DND-41 (cell line): ENCODE results near the gene RAVER2.
"Not testable (repeated sequence)": the region's sequence is repeated elsewhere in the genome, so short reads cannot be mapped to it uniquely, and the experiment has no call there.

Source experiments
- ATAC-seq: fragments of 200-7000 bp; cut with Tn5 transposase; 3 replicates; pipeline ENCODE4 v1.9.1; 2021; ENCODE audit warnings: low read depth; ENCODE audit not compliant: insufficient read depth
- DNase-seq: peaks from one replicate; pipeline ENCODE4 v3.0.0-alpha.2; 2020
- H2AFZ ChIP-seq: 2 replicates; pipeline ENCODE4 v1.6.0; 2012; ENCODE audit warnings: low read depth, low read length
- H3K27ac ChIP-seq: 2 replicates; pipeline ENCODE4 v1.5.1; 2012; ENCODE audit warnings: low read length, inconsistent platforms
- H3K27me3 ChIP-seq: fragments of 200-600 bp; sonication (generic); 2 replicates; pipeline ENCODE4 v1.6.0; 2012; ENCODE audit warnings: low read length, mild to moderate bottlenecking, inconsistent platforms; ENCODE audit not compliant: insufficient read depth, poor library complexity
- H3K36me3 ChIP-seq: 2 replicates; pipeline ENCODE4 v1.5.1; 2012; ENCODE audit warnings: low read length, inconsistent platforms; ENCODE audit not compliant: insufficient read depth
- H3K4me1 ChIP-seq: 2 replicates; pipeline ENCODE4 v1.5.1; 2012; ENCODE audit warnings: mild to moderate bottlenecking, low read length; ENCODE audit not compliant: insufficient read depth
- H3K4me2 ChIP-seq: 2 replicates; pipeline ENCODE4 v1.6.0; 2012; ENCODE audit warnings: mild to moderate bottlenecking, moderate library complexity, low read length, inconsistent platforms; ENCODE audit not compliant: insufficient read depth
- H3K4me3 ChIP-seq, 2 experiments: fragments of 200-600 bp in 1 of 2; shearing (Covaris generic) in 1 of 2; 2 replicates each; pipeline ENCODE4 v1.5.1; 2012 to 2016; ENCODE audit warnings: inconsistent platforms in 2 of 2, low read length in 2 of 2, mild to moderate bottlenecking in 2 of 2, low read depth in 1 of 2, moderate library complexity in 1 of 2
- H3K79me2 ChIP-seq: 2 replicates; pipeline ENCODE4 v1.6.0; 2012; ENCODE audit warnings: low read length, inconsistent platforms; ENCODE audit not compliant: insufficient read depth
- H3K9ac ChIP-seq: 2 replicates; pipeline ENCODE4 v1.6.0; 2012; ENCODE audit warnings: low read depth, mild to moderate bottlenecking, inconsistent platforms, low read length, moderate library complexity
- H3K9me3 ChIP-seq: 2 replicates; pipeline ENCODE4 v1.5.1; 2012; ENCODE audit warnings: low read length, moderate library complexity, mild to moderate bottlenecking, inconsistent platforms; ENCODE audit not compliant: insufficient read depth, severe bottlenecking
- H4K20me1 ChIP-seq: 2 replicates; pipeline ENCODE4 v1.6.0; 2012; ENCODE audit warnings: low read length; ENCODE audit not compliant: insufficient read depth
- EZH2 ChIP-seq: IDR thresholded peaks from 3 replicates; pipeline ENCODE4 v1.6.1; 2012; ENCODE audit warnings: borderline replicate concordance, low read depth, mild to moderate bottlenecking, moderate library complexity, low read length, inconsistent platforms; ENCODE audit not compliant: severe bottlenecking
- TF ChIP-seq, protein P1 (sequence below): IDR thresholded peaks from 2 replicates; pipeline ENCODE4 v1.5.1; 2012; ENCODE audit warnings: borderline replicate concordance, low read length, moderate library complexity, mild to moderate bottlenecking; ENCODE audit not compliant: poor library complexity, severe bottlenecking; ENCODE audit errors: extremely low read depth

Gene RAVER2

GRCh38 chr1:64733581-64734286, 11.1 kb upstream of the RAVER2 start:
- Histone ChIP-seq H3K79me2 (no peaks in the 10 kb centered on the region), H3K36me3 (no peaks in the 10 kb centered on the region), H2AFZ (no peak overlapping the region), H3K9ac (no peak overlapping the region), H3K4me2 (no peak overlapping the region), H4K20me1 (no peaks in the 10 kb centered on the region), H3K4me1 (no peaks in the 10 kb centered on the region), H3K27me3 (no peaks in the 10 kb centered on the region), H3K4me3 (no peak overlapping the region), H3K9me3 (no peaks in the 10 kb centered on the region), H3K27ac (no peak overlapping the region)
- no peak for DNase-seq
- ATAC-seq: no peak
- TF ChIP-seq EZH2: no peak
- TF ChIP-seq, protein P1, sequence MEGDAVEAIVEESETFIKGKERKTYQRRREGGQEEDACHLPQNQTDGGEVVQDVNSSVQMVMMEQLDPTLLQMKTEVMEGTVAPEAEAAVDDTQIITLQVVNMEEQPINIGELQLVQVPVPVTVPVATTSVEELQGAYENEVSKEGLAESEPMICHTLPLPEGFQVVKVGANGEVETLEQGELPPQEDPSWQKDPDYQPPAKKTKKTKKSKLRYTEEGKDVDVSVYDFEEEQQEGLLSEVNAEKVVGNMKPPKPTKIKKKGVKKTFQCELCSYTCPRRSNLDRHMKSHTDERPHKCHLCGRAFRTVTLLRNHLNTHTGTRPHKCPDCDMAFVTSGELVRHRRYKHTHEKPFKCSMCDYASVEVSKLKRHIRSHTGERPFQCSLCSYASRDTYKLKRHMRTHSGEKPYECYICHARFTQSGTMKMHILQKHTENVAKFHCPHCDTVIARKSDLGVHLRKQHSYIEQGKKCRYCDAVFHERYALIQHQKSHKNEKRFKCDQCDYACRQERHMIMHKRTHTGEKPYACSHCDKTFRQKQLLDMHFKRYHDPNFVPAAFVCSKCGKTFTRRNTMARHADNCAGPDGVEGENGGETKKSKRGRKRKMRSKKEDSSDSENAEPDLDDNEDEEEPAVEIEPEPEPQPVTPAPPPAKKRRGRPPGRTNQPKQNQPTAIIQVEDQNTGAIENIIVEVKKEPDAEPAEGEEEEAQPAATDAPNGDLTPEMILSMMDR: no peak

GRCh38 chr1:64734287-64734652, 10.6 kb upstream of the RAVER2 start:
- Histone ChIP-seq H3K9me3 (no peaks in the 10 kb centered on the region), H3K79me2 (no peaks in the 10 kb centered on the region), H4K20me1 (no peaks in the 10 kb centered on the region), H3K9ac (no peak overlapping the region), H3K4me2 (no peak overlapping the region), H3K27ac (no peak overlapping the region), H3K4me3 (no peak overlapping the region), H3K4me1 (no peaks in the 10 kb centered on the region), H3K36me3 (no peaks in the 10 kb centered on the region), H3K27me3 (no peaks in the 10 kb centered on the region), H2AFZ (no peak overlapping the region)
- no peak for DNase-seq
- no peak for ATAC-seq
- TF ChIP-seq EZH2: no peak
- TF ChIP-seq, protein P1: no peak

DNA sequence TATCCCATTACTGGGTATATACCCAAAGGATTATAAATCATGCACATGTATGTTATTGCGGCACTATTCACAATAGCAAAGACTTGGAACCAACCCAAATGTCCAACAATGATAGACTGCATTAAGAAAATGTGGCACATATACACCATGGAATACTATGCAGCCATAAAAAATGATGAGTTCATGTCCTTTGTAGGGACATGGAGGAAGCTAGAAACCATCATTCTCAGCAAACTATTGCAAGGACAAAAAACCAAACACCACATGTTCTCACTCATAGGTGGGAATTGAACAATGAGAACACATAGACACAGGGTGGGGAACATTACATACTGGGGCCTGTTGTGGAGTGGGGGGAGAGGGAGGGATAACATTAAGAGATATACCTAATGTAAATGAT, 4.2 kb upstream of the RAVER2 start:
- not testable (repeated sequence) for H3K4me2 ChIP-seq, H3K9me3 ChIP-seq, H2AFZ ChIP-seq, H3K4me3 ChIP-seq, ATAC-seq, H4K20me1 ChIP-seq, H3K79me2 ChIP-seq, H3K9ac ChIP-seq, DNase-seq, H3K27me3 ChIP-seq, H3K36me3 ChIP-seq, H3K27ac ChIP-seq
- H3K4me1 ChIP-seq: peaks cover 12% of the 10 kb centered on the region

DNA sequence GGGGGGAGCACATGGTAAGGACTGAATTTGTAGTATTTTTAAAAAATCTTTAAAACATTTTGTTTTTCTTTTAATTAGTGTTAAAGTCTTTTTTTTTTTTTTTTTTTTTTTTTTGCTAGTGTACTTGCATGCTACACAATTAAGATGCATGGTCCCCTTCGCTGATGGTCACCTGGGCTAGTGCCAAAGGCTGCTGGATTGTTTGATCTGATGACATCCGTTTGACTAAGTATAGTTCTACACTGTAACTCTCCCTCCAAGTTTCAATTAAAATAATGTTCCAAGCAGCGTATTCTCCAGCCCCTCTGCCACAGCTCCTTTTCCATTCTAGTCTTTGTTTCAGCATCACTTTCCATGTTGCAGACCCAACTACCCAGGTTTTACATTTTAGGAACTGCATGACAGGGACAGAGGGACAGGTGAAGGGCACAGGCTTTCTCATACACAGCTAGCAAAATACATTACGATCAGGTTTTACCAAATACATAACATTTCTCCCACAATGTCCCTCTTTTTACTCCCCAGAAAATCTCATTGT, 852 bp upstream of the RAVER2 start:
- DNase-seq (no peak), ATAC-seq (no peak)
- H3K4me3 ChIP-seq: peak overlapping the region; percentile 23 to 63; a peak in 3 of 4 replicates
- H3K27me3 ChIP-seq: no peaks in the 10 kb centered on the region
- peak overlapping the region; percentile 60 for H3K9ac ChIP-seq
- peak overlapping the region; percentile 73 for H3K4me2 ChIP-seq
- TF ChIP-seq, protein P1: no peak
- no peak for TF ChIP-seq EZH2
- H4K20me1 ChIP-seq: no peaks in the 10 kb centered on the region
- H3K9me3 ChIP-seq: no peaks in the 10 kb centered on the region
- H3K36me3 ChIP-seq: no peaks in the 10 kb centered on the region
- H3K27ac ChIP-seq: no peak overlapping the region
- 0 out of 2 replicates have a peak, but pooled peaks cover 2% of the 10 kb centered on the region for H3K79me2 ChIP-seq
- peak overlapping the region; percentile 56 for H2AFZ ChIP-seq
- H3K4me1 ChIP-seq: peaks cover 20% of the 10 kb centered on the region
